Mesenchymal stem cell (in vitro differentiated cells and primary cell): Measurements from ENCODE around the gene SSH3.

Experiments used
- DNase-seq: peaks from one replicate; pipeline ENCODE4 v3.0.0-alpha.2; 2013
- H2AFZ ChIP-seq: one replicate; pipeline ENCODE4 v1.6.1; 2013; ENCODE audit warnings: low read depth, mild to moderate bottlenecking, control low read depth, inconsistent platforms, low read length, moderate library complexity
- H2AK5ac ChIP-seq: 2 replicates; pipeline ENCODE4 v1.6.1; 2013; ENCODE audit warnings: low read length, moderate library complexity, mild to moderate bottlenecking, inconsistent platforms; ENCODE audit not compliant: severe bottlenecking
- H2BK120ac ChIP-seq: one replicate; pipeline ENCODE4 v1.6.1; 2013; ENCODE audit warnings: low read depth, mild to moderate bottlenecking, inconsistent platforms, low read length, moderate library complexity
- H2BK12ac ChIP-seq, 2 experiments: one replicate each; pipeline ENCODE4 v1.6.1; 2013; ENCODE audit warnings: inconsistent platforms in 2 of 2, low read length in 2 of 2, mild to moderate bottlenecking in 2 of 2, moderate library complexity in 2 of 2, control low read depth in 1 of 2
- H2BK15ac ChIP-seq: one replicate; pipeline ENCODE4 v1.6.1; 2013; ENCODE audit warnings: mild to moderate bottlenecking, low read depth, inconsistent platforms; ENCODE audit not compliant: poor library complexity, severe bottlenecking
- H2BK5ac ChIP-seq: 2 replicates; pipeline ENCODE4 v1.6.1; 2013; ENCODE audit warnings: low read depth, mild to moderate bottlenecking, low read length, control low read depth, inconsistent platforms; ENCODE audit not compliant: poor library complexity, severe bottlenecking
- H3K14ac ChIP-seq, 2 experiments: one replicate each; pipeline ENCODE4 v1.6.1; 2013; ENCODE audit warnings: inconsistent platforms in 2 of 2, low read length in 2 of 2, control low read depth in 1 of 2, mild to moderate bottlenecking in 1 of 2, moderate library complexity in 1 of 2
- H3K18ac ChIP-seq, 2 experiments: one replicate each; pipeline ENCODE4 v1.6.1; 2013; ENCODE audit warnings: inconsistent platforms in 2 of 2, low read length in 2 of 2, control low read depth in 1 of 2, low read depth in 1 of 2, mild to moderate bottlenecking in 1 of 2
- H3K23ac ChIP-seq, 2 experiments: one replicate each; pipeline ENCODE4 v1.6.1; 2013; ENCODE audit warnings: inconsistent platforms in 2 of 2, low read length in 2 of 2, mild to moderate bottlenecking in 2 of 2, moderate library complexity in 2 of 2, control low read depth in 1 of 2
- H3K27ac ChIP-seq: 2 replicates; pipeline ENCODE4 v1.5.1; 2013; ENCODE audit warnings: mild to moderate bottlenecking, moderate library complexity, low read length, control low read depth, inconsistent platforms; ENCODE audit not compliant: poor library complexity, severe bottlenecking
- H3K27me3 ChIP-seq, 2 experiments: 2 replicates each; pipeline versions ENCODE4 v1.6.1 to v1.7.0; 2013; ENCODE audit warnings: low read length in 2 of 2, mild to moderate bottlenecking in 2 of 2, moderate library complexity in 2 of 2, control low read depth in 1 of 2, inconsistent platforms in 1 of 2; ENCODE audit not compliant: control insufficient read depth in 1 of 2, insufficient read depth in 1 of 2
- H3K36me3 ChIP-seq, 2 experiments: 2 replicates each; pipeline versions ENCODE4 v1.6.1 to v1.7.0; 2013; ENCODE audit warnings: low read length in 2 of 2, control low read depth in 1 of 2, inconsistent platforms in 1 of 2, low read depth in 1 of 2, mild to moderate bottlenecking in 1 of 2; ENCODE audit not compliant: insufficient read depth in 2 of 2, control insufficient read depth in 1 of 2
- H3K4ac ChIP-seq, 2 experiments: one replicate each; pipeline ENCODE4 v1.6.1; 2013; ENCODE audit warnings: inconsistent platforms in 2 of 2, low read length in 2 of 2, mild to moderate bottlenecking in 2 of 2, moderate library complexity in 2 of 2, control low read depth in 1 of 2, low read depth in 1 of 2
- H3K4me1 ChIP-seq: 2 replicates; pipeline ENCODE4 v1.6.1; 2013; ENCODE audit warnings: low read depth, low read length, control low read depth; ENCODE audit not compliant: control insufficient read depth, insufficient read depth
- H3K4me2 ChIP-seq: 2 replicates; pipeline ENCODE4 v1.6.1; 2013; ENCODE audit warnings: low read length, mild to moderate bottlenecking, inconsistent platforms; ENCODE audit not compliant: poor library complexity, severe bottlenecking
- H3K4me3 ChIP-seq, 2 experiments: 2 replicates each; pipeline versions ENCODE4 v1.5.1 to v1.7.0; 2013; ENCODE audit warnings: low read length in 2 of 2, mild to moderate bottlenecking in 2 of 2, control low read depth in 1 of 2, low read depth in 1 of 2; ENCODE audit not compliant: insufficient read depth in 1 of 2
- H3K79me1 ChIP-seq: replicated peaks from 2 replicates; pipeline ENCODE4 v1.6.1; 2013; ENCODE audit warnings: mild to moderate bottlenecking, control low read depth, low read length, inconsistent platforms; ENCODE audit not compliant: poor library complexity, severe bottlenecking
- H3K9ac ChIP-seq: 2 replicates; pipeline ENCODE4 v1.7.0; 2013; ENCODE audit warnings: mild to moderate bottlenecking, low read length, moderate library complexity
- H3K9me3 ChIP-seq: 2 replicates; pipeline ENCODE4 v1.7.0; 2013; ENCODE audit warnings: mild to moderate bottlenecking, low read length; ENCODE audit not compliant: control insufficient read depth
- H4K8ac ChIP-seq: one replicate; pipeline ENCODE4 v1.6.1; 2013; ENCODE audit warnings: inconsistent platforms, mild to moderate bottlenecking, low read length, moderate library complexity
- H4K91ac ChIP-seq: one replicate; pipeline ENCODE4 v1.6.1; 2013; ENCODE audit warnings: mild to moderate bottlenecking, low read length, inconsistent platforms
- WGBS: methylation state at CpG from one replicate; pipeline ENCODE4 v1.1.7; 2013; ENCODE audit warnings: mixed read lengths; 5-methylcytosine and 5-hydroxymethylcytosine counted together

Gene SSH3

GRCh38 chr11:67282155-67282875 lies 21.0 kb upstream of the SSH3 start:
- peaks cover 75 to 99% of the 10 kb centered on the region in 2 experiments for H3K36me3 ChIP-seq
- no peak overlapping the region for H2BK120ac ChIP-seq
- H3K4me2 ChIP-seq, result no peak overlapping the region
- H2BK5ac ChIP-seq, result no peak overlapping the region
- peaks cover 10% of the 10 kb centered on the region for H3K4me1 ChIP-seq
- no peak overlapping the region for H2AFZ ChIP-seq
- H3K14ac ChIP-seq, result no peak overlapping the region
- 98% methylated on average over 20 of the region's 20 CpGs for WGBS
- no peak overlapping the region for H3K4ac ChIP-seq
- H3K27me3 ChIP-seq, result no peaks in the 10 kb centered on the region
- no peak overlapping the region for H3K18ac ChIP-seq
- no peak overlapping the region for H2BK12ac ChIP-seq
- no peak overlapping the region for H3K4me3 ChIP-seq
- H3K9ac ChIP-seq, result no peak overlapping the region
- no peak for DNase-seq
- H2BK15ac ChIP-seq, result no peak overlapping the region
- peaks cover 66% of the 10 kb centered on the region for H3K79me1 ChIP-seq
- H3K23ac ChIP-seq, result no peak overlapping the region
- no peaks in the 10 kb centered on the region for H3K9me3 ChIP-seq
- H2AK5ac ChIP-seq, result no peak overlapping the region
- peak overlapping the region; percentile 9 for H4K91ac ChIP-seq
- no peak overlapping the region for H4K8ac ChIP-seq
- H3K27ac ChIP-seq, result no peak overlapping the region

- DNase-seq, result no peak
- 97% methylated on average over 11 of the region's 11 CpGs for WGBS
- no peak overlapping the region for H4K91ac ChIP-seq
- no peak overlapping the region for H2BK15ac ChIP-seq
- no peak overlapping the region for H2BK12ac ChIP-seq
- H3K27me3 ChIP-seq, result no peaks in the 10 kb centered on the region
- H3K4me2 ChIP-seq, result no peak overlapping the region
- no peak overlapping the region for H3K14ac ChIP-seq
- H3K23ac ChIP-seq, result no peak overlapping the region
- H2BK120ac ChIP-seq, result no peak overlapping the region
- peaks cover 75 to 96% of the 10 kb centered on the region in 2 experiments for H3K36me3 ChIP-seq
- H3K18ac ChIP-seq, result no peak overlapping the region
- H3K4me1 ChIP-seq, result peaks cover 10% of the 10 kb centered on the region
- no peak overlapping the region for H4K8ac ChIP-seq
- H3K79me1 ChIP-seq, result peaks cover 65% of the 10 kb centered on the region
- H2AFZ ChIP-seq, result no peak overlapping the region
- H2AK5ac ChIP-seq, result no peak overlapping the region
- no peak overlapping the region for H3K4me3 ChIP-seq
- no peaks in the 10 kb centered on the region for H3K9me3 ChIP-seq
- H2BK5ac ChIP-seq, result no peak overlapping the region
- H3K4ac ChIP-seq, result no peak overlapping the region
- H3K9ac ChIP-seq, result no peak overlapping the region
- no peak overlapping the region for H3K27ac ChIP-seq
These were observed 20.4 kb upstream of the SSH3 start for GRCh38 chr11:67282876-67283371.

GRCh38 chr11:67283481-67283963 lies 19.8 kb upstream of the SSH3 start:
- WGBS, result 94% methylated on average over 13 of the region's 13 CpGs
- Histone ChIP-seq H3K14ac (no peak overlapping the region), H2AFZ (no peak overlapping the region), H3K4ac (no peak overlapping the region), H3K4me2 (no peak overlapping the region), H3K9ac (no peak overlapping the region), H3K27ac (no peak overlapping the region), H3K18ac (no peak overlapping the region), H2BK5ac (no peak overlapping the region), H4K91ac (no peak overlapping the region), H2BK12ac (no peak overlapping the region), H3K79me1 (peaks cover 59% of the 10 kb centered on the region), H3K23ac (no peak overlapping the region), H3K27me3 (no peaks in the 10 kb centered on the region), H2BK15ac (no peak overlapping the region), H2AK5ac (no peak overlapping the region), H2BK120ac (no peak overlapping the region), H4K8ac (no peak overlapping the region), H3K4me3 (no peak overlapping the region), H3K4me1 (peaks cover 10% of the 10 kb centered on the region), H3K9me3 (no peaks in the 10 kb centered on the region), H3K36me3 (peaks cover 75 to 90% of the 10 kb centered on the region in 2 experiments)
- DNase-seq, result no peak

GRCh38 chr11:67284811-67285540 lies 18.4 kb upstream of the SSH3 start:
- peaks cover 13% of the 10 kb centered on the region for H3K4me1 ChIP-seq
- no peaks in the 10 kb centered on the region for H3K27me3 ChIP-seq
- WGBS, result 93% methylated on average over 42 of the region's 45 CpGs
- no peak overlapping the region for H2BK15ac ChIP-seq
- H3K36me3 ChIP-seq, result peaks cover 65 to 75% of the 10 kb centered on the region in 2 experiments
- no peak overlapping the region for H2BK120ac ChIP-seq
- no peak overlapping the region for H3K27ac ChIP-seq
- H3K23ac ChIP-seq, result no peak overlapping the region
- no peak overlapping the region for H3K4ac ChIP-seq
- no peak overlapping the region for H4K91ac ChIP-seq
- H2BK5ac ChIP-seq, result no peak overlapping the region
- no peak overlapping the region for H3K9ac ChIP-seq
- no peak overlapping the region for H3K4me3 ChIP-seq
- H4K8ac ChIP-seq, result no peak overlapping the region
- H2BK12ac ChIP-seq, result no peak overlapping the region
- H2AK5ac ChIP-seq, result no peak overlapping the region
- no peak overlapping the region for H3K4me2 ChIP-seq
- no peak overlapping the region for H3K18ac ChIP-seq
- no peak overlapping the region for H2AFZ ChIP-seq
- no peak overlapping the region for H3K14ac ChIP-seq
- no peak for DNase-seq
- no peaks in the 10 kb centered on the region for H3K9me3 ChIP-seq
- H3K79me1 ChIP-seq, result peaks cover 45% of the 10 kb centered on the region
